Sciatic nerve (tissue), 2 donors: ENCODE measurements around the gene KRT32. TPM values are rescaled to one million over a fixed set of nuclear protein-coding genes. Genes with fewer than 3 reads are reported as not detected.
A peak's percentile ranks its signal among the peaks of the same experiment; 100 is the strongest.

Experiments
- ATAC-seq: fragments of 200-7000 bp; cut with Tn5 transposase; one replicate; pipeline ENCODE4 v1.9.1; 2020; ENCODE audit warnings: mild to moderate bottlenecking, moderate library complexity
- DNase-seq: peaks from one replicate; pipeline ENCODE4 v3.0.0-alpha.2; 2020; ENCODE audit warnings: low spot score
- intact Hi-C: fragments of 100-400 bp; cut with DNase I; formaldehyde crosslinking; loops from one replicate; pipeline ENCODE4 v1.14.2; 2022
- total RNA-seq: library from RNA; stranded (reverse); fragmentation: NEBNext Ultra II Directional; extraction: Animal tissue kit (Norgen Biotek cat#: 25700); gene quantifications from one replicate; pipeline ENCODE4 v1.2.1, GENCODE V29; 2021
- donor health status: DM: no; HTN: no; CAD: no.
- donor health status: DM: no; HTN: no; CAD: no.

KRT32 gene
- total RNA-seq, 1 donor from 2014 or later = 0.67 TPM

- peak; percentile 54 for DNase-seq
- ATAC-seq = peak; percentile 34
- intact Hi-C loops = no loop called here
Observed at GRCh38 chr17:41476866-41477815, 10.0 kb upstream of the KRT32 start.

GRCh38 chr17:41475421-41475820, 8.2 kb upstream of the KRT32 start:
- intact Hi-C loops = no loop called here
- DNase-seq (no peak), ATAC-seq (no peak)

DNA sequence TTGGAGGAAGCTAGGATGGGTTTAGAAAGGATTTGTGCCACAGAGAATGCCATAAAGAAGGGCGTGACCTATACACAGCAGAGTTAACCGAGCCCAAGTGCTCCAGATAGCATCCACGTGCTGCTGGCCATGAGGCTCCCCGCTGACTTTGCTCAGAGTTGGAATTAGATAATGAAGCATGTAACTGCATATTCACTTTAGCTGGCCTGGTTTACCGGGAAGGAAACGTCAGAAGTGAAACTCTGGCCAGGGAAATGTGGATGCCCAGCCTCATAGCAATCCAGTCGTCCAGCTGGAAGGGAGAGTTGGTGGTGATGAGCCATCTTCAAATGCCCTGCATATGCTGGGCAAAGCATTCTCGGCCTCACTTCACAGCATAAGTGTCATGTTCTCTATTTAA, 7.7 kb upstream of the KRT32 start:
- DNase-seq (no peak), ATAC-seq (no peak)
- intact Hi-C loops = no loop called here

- intact Hi-C loops = no loop called here
- ATAC-seq = no peak
- no peak for DNase-seq
Observed at GRCh38 chr17:41468346-41468745, 1.2 kb upstream of the KRT32 start.

GRCh38 chr17:41467561-41467960, 375 bp upstream of the KRT32 start:
- ATAC-seq (no peak), DNase-seq (no peak)
- intact Hi-C loops = no loop called here

DNA sequence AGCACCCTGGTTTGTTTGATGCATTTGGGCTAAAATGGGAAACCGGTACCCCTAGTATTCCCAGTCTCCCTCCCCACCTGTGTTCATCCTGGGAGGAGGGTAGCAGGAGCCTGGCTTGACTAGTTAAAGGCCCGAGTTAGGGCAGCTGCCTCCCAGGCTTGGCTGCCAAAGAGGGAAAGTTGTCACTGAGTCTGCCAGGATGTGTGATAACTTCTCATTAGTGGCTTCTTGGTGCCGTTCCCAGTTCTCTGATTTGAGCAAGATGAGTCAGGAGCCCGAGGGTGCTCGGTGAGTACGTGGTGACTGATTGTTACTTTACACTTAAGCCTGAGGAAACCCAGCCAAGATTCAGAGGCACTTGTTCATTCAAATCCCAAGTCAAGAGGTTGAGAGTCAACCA, 2.5 kb downstream of the KRT32 start:
- intact Hi-C loops = no loop called here
- no peak for DNase-seq
- peak; percentile 84 for ATAC-seq

- DNase-seq = no peak
- intact Hi-C loops = no loop called here
Observed at GRCh38 chr17:41464173-41464572, 3.0 kb downstream of the KRT32 start.

GRCh38 chr17:41463746-41464145, 3.4 kb downstream of the KRT32 start:
- ATAC-seq (no peak), DNase-seq (no peak)
- intact Hi-C loops = no loop called here

More at GRCh38 chr17:41464173-41464572, 3.0 kb downstream of the KRT32 start:
- no peak for ATAC-seq

DNA sequence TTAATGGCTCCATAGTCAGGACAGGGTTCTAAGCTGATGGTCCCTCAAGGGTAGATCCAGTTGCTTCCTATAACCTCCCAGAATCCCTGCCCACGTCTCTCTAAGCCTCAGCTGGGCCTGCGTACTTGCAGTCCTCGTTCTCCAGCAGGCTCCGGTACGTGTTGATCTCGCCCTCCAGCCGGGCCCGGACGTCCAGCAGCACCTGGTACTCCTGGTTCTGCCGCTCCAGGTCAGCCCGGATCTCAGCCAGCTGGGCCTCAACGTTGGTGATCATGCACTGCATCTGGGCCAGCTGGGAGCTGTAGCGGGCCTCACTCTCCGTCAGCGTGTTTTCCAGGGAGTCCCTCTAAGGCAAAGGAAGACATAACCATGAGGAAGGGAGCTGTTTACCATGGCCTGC, 4.5 kb downstream of the KRT32 start:
- intact Hi-C loops = no loop called here
- DNase-seq = no peak
- ATAC-seq = no peak

- DNase-seq = no peak
- intact Hi-C loops = no loop called here
- ATAC-seq = no peak
Observed at GRCh38 chr17:41457676-41458075, 9.5 kb downstream of the KRT32 start.

DNA sequence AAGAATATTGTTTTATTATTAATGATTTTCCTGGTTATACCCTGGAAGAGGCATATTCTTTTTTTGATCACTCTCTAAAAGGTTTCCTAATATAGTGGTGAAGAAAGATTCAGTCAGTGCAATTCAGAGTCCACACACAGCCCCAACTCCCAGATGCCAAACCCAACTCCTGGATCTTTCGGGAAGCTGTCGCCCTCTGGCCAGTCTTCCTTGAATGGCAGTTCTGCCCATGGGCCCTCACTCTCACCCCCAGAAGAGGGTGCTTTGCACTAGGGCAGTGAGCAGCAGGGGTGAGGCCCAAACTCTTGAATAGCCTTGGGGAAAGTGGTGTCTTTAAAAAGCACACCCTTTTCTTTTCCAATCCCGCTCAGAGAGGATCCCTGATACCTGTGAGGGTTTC, 11.0 kb downstream of the KRT32 start:
- peak; percentile 49 for ATAC-seq
- intact Hi-C loops = no loop called here

GRCh38 chr17:41455236-41455635, 11.9 kb downstream of the KRT32 start:
- no peak for ATAC-seq
- DNase-seq = no peak
- intact Hi-C loops = no loop called here

More for the DNA sequence above, 11.0 kb downstream of the KRT32 start:
- no peak for DNase-seq

GRCh38 chr17:41453066-41453465, 14.1 kb downstream of the KRT32 start:
- ATAC-seq (no peak), DNase-seq (no peak)
- intact Hi-C loops = no loop called here

DNA sequence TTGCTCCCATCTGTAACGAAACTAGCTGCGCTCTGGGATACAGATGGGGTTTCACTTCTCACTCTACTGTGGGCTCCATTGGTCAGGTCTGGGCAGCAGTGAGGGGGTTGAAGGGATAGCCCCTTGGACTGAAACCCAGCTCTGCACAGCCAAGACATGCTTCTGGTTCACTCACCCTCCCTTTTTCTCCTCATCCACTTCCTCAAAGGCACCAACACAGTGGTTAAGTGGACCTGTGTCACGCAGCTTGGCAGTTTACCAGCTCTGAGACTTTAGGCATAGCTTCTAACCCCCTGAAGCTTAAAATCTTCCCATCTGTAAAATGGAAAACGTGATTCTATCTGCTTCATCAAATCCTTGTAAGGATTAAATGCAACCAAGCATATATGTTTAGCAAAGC, 14.9 kb downstream of the KRT32 start:
- DNase-seq (no peak), ATAC-seq (no peak)
- intact Hi-C loops = no loop called here

GRCh38 chr17:41451154-41451728, 15.9 kb downstream of the KRT32 start:
- intact Hi-C loops = no loop called here
- DNase-seq (no peak), ATAC-seq (no peak)

DNA sequence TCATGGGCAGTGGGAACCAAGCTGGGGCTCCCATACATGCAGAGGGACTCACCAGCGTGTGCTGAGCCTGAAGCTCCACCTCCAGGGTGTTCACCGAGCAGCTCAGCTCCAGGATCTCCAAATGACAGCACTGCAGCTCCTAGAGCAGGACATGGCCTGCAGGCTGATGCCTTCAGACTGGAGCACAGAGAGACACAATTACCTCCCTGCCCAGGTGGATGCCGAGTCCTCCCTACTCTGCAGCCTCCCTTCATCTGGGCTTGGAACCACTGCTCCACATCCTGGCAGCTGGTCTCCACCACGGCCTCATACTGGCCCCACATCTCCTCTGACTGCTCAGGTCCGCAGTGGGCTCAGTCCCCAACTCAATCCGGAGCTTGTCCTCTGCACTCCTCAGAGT, 18.2 kb downstream of the KRT32 start:
- ATAC-seq (no peak), DNase-seq (no peak)
- intact Hi-C loops = loop anchor here (1.0 kb wide), 1 partner anchor 41 kb away; no protein-coding TSS in a partner anchor

DNA sequence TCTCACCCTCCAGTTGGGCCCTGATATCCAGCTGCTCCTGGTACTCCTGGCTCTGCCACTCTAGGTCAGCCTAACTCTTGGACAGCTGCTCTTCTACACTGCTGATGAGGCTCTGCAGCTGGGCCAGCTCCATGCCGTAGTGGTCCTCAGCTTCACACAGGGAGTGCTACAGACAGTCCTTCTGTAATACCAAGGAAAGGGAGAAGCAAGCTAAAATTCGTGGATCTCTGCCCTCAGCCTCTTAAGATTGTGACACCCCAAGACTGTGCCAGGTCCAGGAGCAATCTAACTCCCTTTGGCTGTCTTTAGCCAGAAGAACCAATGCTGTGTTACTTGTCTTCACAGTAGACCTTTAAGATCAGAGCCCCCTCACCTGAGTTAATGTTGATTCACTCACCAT, 18.7 kb downstream of the KRT32 start:
- peak; percentile 50 for ATAC-seq
- intact Hi-C loops = no loop called here

GRCh38 chr17:41446806-41447205, 20.4 kb downstream of the KRT32 start:
- DNase-seq = no peak
- intact Hi-C loops = no loop called here
- no peak for ATAC-seq

More for the DNA sequence above, 18.7 kb downstream of the KRT32 start:
- DNase-seq = no peak

GRCh38 chr17:41444640-41445039, 22.5 kb downstream of the KRT32 start:
- DNase-seq = no peak
- ATAC-seq = no peak
- intact Hi-C loops = no loop called here

DNA sequence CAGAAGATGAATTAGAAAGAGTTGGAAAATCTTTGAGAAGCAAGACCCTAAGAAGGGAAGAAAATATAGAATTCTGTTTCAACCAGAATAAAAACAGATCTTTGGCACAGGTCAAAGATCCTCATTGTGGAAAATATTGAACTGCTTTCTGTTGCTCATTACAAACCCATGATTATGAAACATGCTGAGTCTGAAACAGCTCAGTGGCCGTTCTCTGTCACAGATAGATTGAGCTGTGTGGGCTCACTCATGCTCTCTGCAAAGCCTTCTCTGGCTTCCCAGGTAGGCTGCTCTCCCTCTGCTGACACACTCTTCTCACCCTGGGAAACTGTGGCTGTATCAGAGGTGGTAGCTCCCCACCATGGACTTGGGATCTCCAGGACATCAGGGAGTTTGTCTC, 23.0 kb downstream of the KRT32 start:
- intact Hi-C loops = no loop called here
- ATAC-seq (peak; percentile 56), DNase-seq (no peak)
